ENCODE measurements around the gene SCGN. TPM values are rescaled to one million over a fixed set of nuclear protein-coding genes. Genes with fewer than 3 reads are reported as not detected.

Gene SCGN
- total RNA-seq, 1 donor from 2014 or later = 1.6 TPM

GRCh38 chr6:25731721-25732120, 79.7 kb downstream of the SCGN start:
- Histone ChIP-seq H3K4me3 (no peak overlapping the region), H3K4me1 (no peaks in the 10 kb centered on the region), H3K9me3 (replicated peaks) (peaks cover under 1% of the 10 kb centered on the region), H3K27me3 (ENCODE audit: low read depth) (peaks cover 54% of the 10 kb centered on the region), H3K27ac (replicated peaks) (no peak overlapping the region), H3K36me3 (no peaks in the 10 kb centered on the region)
- TF ChIP-seq, protein P1, sequence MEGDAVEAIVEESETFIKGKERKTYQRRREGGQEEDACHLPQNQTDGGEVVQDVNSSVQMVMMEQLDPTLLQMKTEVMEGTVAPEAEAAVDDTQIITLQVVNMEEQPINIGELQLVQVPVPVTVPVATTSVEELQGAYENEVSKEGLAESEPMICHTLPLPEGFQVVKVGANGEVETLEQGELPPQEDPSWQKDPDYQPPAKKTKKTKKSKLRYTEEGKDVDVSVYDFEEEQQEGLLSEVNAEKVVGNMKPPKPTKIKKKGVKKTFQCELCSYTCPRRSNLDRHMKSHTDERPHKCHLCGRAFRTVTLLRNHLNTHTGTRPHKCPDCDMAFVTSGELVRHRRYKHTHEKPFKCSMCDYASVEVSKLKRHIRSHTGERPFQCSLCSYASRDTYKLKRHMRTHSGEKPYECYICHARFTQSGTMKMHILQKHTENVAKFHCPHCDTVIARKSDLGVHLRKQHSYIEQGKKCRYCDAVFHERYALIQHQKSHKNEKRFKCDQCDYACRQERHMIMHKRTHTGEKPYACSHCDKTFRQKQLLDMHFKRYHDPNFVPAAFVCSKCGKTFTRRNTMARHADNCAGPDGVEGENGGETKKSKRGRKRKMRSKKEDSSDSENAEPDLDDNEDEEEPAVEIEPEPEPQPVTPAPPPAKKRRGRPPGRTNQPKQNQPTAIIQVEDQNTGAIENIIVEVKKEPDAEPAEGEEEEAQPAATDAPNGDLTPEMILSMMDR (IDR thresholded peaks at IDR 0.05; ENCODE audit: borderline replicate concordance) = no peak
- no peak for DNase-seq
- intact Hi-C loops (cut with micrococcal nuclease) = no loop called here

DNA sequence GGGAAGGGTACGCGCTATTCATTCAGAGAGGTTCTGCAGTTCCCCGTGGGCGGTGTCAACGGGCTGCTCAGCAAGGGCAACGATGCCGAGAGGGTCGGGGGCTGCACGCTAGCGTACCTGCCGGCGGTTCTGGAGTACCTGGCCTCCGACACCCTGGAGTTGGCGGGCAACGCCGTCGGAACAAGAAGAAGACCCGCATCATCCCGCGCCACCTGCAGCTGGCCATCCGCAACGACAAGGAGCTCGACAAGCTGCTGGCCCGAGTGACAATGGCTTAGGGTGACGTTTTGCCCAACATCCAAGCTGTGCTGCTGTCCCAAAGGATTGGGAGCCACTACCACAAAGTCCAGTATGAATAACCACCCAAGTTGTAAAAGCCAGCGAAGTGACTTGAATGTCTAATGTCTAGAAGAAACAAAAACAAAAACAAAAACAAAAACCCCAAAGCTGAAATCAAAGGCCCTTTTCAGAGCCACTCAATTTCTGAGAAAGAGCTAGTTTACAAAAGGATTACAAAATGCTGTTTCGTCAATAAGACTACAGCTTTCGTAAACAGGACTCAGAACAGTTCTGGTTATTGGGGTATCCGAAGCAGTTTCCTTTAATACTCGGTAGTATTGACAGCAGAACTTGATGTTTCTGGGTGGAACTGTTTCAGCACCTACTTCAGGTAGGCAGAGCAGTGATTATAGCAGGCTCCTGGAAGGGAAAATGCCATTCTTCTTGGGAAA, 80.6 kb downstream of the SCGN start:
- intact Hi-C loops (cut with micrococcal nuclease) = no loop called here
- H3K27ac ChIP-seq (replicated peaks) = no peak overlapping the region
- H3K36me3 ChIP-seq = no peaks in the 10 kb centered on the region
- no peak overlapping the region for H3K4me3 ChIP-seq
- DNase-seq = no peak
- peaks cover 47% of the 10 kb centered on the region for H3K27me3 ChIP-seq (ENCODE audit: low read depth)
- TF ChIP-seq, protein P1 (IDR thresholded peaks at IDR 0.05; ENCODE audit: borderline replicate concordance) = no peak
- H3K4me1 ChIP-seq = no peaks in the 10 kb centered on the region
- H3K9me3 ChIP-seq (replicated peaks) = peaks cover 10% of the 10 kb centered on the region

GRCh38 chr6:25735261-25735660, 83.2 kb downstream of the SCGN start:
- Histone ChIP-seq H3K4me3 (no peak overlapping the region), H3K9me3 (replicated peaks) (peaks cover 14% of the 10 kb centered on the region), H3K36me3 (no peaks in the 10 kb centered on the region), H3K27me3 (ENCODE audit: low read depth) (peaks cover 31% of the 10 kb centered on the region), H3K4me1 (no peaks in the 10 kb centered on the region), H3K27ac (replicated peaks) (no peak overlapping the region)
- TF ChIP-seq, protein P1 (IDR thresholded peaks at IDR 0.05; ENCODE audit: borderline replicate concordance) = no peak
- intact Hi-C loops (cut with micrococcal nuclease) = no loop called here
- no peak for DNase-seq

GRCh38 chr6:25743868-25744267, 91.9 kb downstream of the SCGN start:
- H3K9me3 ChIP-seq (replicated peaks) = no peaks in the 10 kb centered on the region
- H3K27me3 ChIP-seq (ENCODE audit: low read depth) = no peaks in the 10 kb centered on the region
- TF ChIP-seq, protein P1 (IDR thresholded peaks at IDR 0.05; ENCODE audit: borderline replicate concordance) = no peak
- no peaks in the 10 kb centered on the region for H3K36me3 ChIP-seq
- intact Hi-C loops (cut with micrococcal nuclease) = no loop called here
- no peaks in the 10 kb centered on the region for H3K4me1 ChIP-seq
- H3K27ac ChIP-seq (replicated peaks) = no peak overlapping the region
- DNase-seq = no peak
- no peak overlapping the region for H3K4me3 ChIP-seq

DNA sequence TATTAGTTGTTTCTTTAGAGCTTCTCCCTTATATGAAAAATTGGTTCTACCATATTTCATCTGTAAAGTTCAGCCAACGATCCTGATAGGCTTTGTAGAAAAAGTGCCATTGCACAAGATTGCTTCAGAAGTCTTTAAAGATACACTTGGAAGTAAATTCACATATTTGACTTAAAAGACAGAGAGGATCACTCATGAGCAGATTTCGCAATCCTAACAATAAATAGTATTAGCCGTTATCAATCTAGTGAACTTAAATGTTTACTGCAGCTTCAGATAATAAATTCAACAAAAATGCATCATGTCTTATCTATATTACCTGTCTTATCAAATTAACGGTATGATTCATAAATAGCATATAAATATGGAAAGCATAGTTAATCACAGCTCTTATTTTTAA, 93.8 kb downstream of the SCGN start:
- H3K4me1 ChIP-seq = no peaks in the 10 kb centered on the region
- H3K27me3 ChIP-seq (ENCODE audit: low read depth) = no peaks in the 10 kb centered on the region
- no peak overlapping the region for H3K27ac ChIP-seq (replicated peaks)
- intact Hi-C loops (cut with micrococcal nuclease) = no loop called here
- TF ChIP-seq, protein P1 (IDR thresholded peaks at IDR 0.05; ENCODE audit: borderline replicate concordance) = no peak
- no peak for DNase-seq
- no peak overlapping the region for H3K4me3 ChIP-seq
- no peaks in the 10 kb centered on the region for H3K36me3 ChIP-seq
- no peaks in the 10 kb centered on the region for H3K9me3 ChIP-seq (replicated peaks)

Measured in left ventricle myocardium inferior (tissue), 1 donor.